ENCODE measurements around the gene ZNF891. TPM values are rescaled to one million over a fixed set of nuclear protein-coding genes. Genes with fewer than 3 reads are reported as not detected.

The ZNF891 gene
- total RNA-seq, 1 experiment from 2014 or later: 0.02 TPM

GRCh38 chr12:133145981-133146380, 15.9 kb upstream of the ZNF891 start (continued):
- TF ChIP-seq JUND (IDR thresholded peaks at IDR 0.05) (no peak), EGR1 (IDR thresholded peaks at IDR 0.05; ENCODE audit: low read depth) (no peak), TCF7L2 (IDR thresholded peaks at IDR 0.05; ENCODE audit: borderline replicate concordance, extremely low read depth, insufficient read depth, insufficient read length) (no peak), ZNF274 (IDR thresholded peaks at IDR 0.05; ENCODE audit: low read depth, low read length) (no peak), SP1 (IDR thresholded peaks at IDR 0.05; ENCODE audit: low read depth) (no peak), POLR2A (IDR thresholded peaks at IDR 0.05; ENCODE audit: borderline replicate concordance, extremely low read depth, insufficient read depth, insufficient read length) (no peak), ZFX (IDR thresholded peaks at IDR 0.05) (no peak), ELF1 (IDR thresholded peaks at IDR 0.05; ENCODE audit: borderline replicate concordance, low read depth) (no peak), ZBTB33 (IDR thresholded peaks at IDR 0.05; ENCODE audit: extremely low read depth, insufficient replicate concordance, low read length) (no peak)

- DNase-seq (ENCODE audit: low read depth, low spot score) (no peak), ATAC-seq (no peak)
- Histone ChIP-seq H2AFZ (ENCODE audit: low read depth, low read length, poor library complexity, severe bottlenecking) (no peak overlapping the region), H3K27me3 (ENCODE audit: insufficient read depth, low read length) (no peaks in the 10 kb centered on the region), H3K4me1 (ENCODE audit: control insufficient read depth in 1 of 2, insufficient read depth in 2 of 2, low read length in 2 of 2) (no peaks in the 10 kb centered on the region), H3K4me3 (replicated peaks in 1 of 2; ENCODE audit: low read depth in 1 of 2, low read length in 2 of 2) (no peak overlapping the region), H4K20me1 (ENCODE audit: insufficient read depth) (no peaks in the 10 kb centered on the region), H3K9me2 (ENCODE audit: insufficient read depth) (no peaks in the 10 kb centered on the region), H3K36me3 (ENCODE audit: control insufficient read depth in 1 of 2, insufficient read depth in 2 of 2, low read length in 2 of 2) (no peaks in the 10 kb centered on the region), H3K79me2 (ENCODE audit: insufficient read depth, low read length) (no peaks in the 10 kb centered on the region), H3K9me3 (ENCODE audit: control insufficient read depth in 1 of 2, insufficient read depth in 1 of 2, low read depth in 1 of 2, low read length in 2 of 2) (peaks cover 7 to 9% of the 10 kb centered on the region in 2 experiments; a peak in 2 of 4 replicates), H3K9ac (ENCODE audit: low read length) (no peak overlapping the region), H3K4me2 (ENCODE audit: low read length) (no peak overlapping the region), H3K27ac (ENCODE audit: low read depth, low read length) (no peak overlapping the region)
- POLR2A ChIA-PET: no interaction called here
- CTCF ChIA-PET: no interaction called here
- intact Hi-C loops (cut with micrococcal nuclease): no loop called here
- no TSS peak for BruUV-seq (replicated peaks)
- RAD21 ChIA-PET (ENCODE audit: low non-redundant PET in 1 of 2, low total read pairs in 2 of 2, uncharacterized antibody in 2 of 2, unreplicated experiment in 2 of 2): no interaction called here
- TF ChIP-seq MAX (IDR thresholded peaks at IDR 0.05): no peak
- TF ChIP-seq CBX3 (IDR thresholded peaks at IDR 0.05; ENCODE audit: low read depth): no peak
- TF ChIP-seq SIN3A (IDR thresholded peaks at IDR 0.05; ENCODE audit: low read depth): no peak
- TF ChIP-seq JUND (IDR thresholded peaks at IDR 0.05): no peak
- TF ChIP-seq TCF7L2 (IDR thresholded peaks at IDR 0.05; ENCODE audit: borderline replicate concordance, extremely low read depth, insufficient read depth, insufficient read length): no peak
- no peak for TF ChIP-seq YY1 (IDR thresholded peaks at IDR 0.05; ENCODE audit: extremely low read depth, insufficient replicate concordance, low read depth, low read length)
- no peak for TF ChIP-seq CTCF (IDR thresholded peaks at IDR 0.05 in 2 of 3, conservative IDR thresholded peaks at IDR 0.05 in 1 of 3; ENCODE audit: borderline replicate concordance in 1 of 3, insufficient read depth in 1 of 3, low read depth in 2 of 3, low read length in 2 of 3)
- no peak for TF ChIP-seq FOSL1 (IDR thresholded peaks at IDR 0.05; ENCODE audit: low read depth)
- TF ChIP-seq POLR2AphosphoS5 (IDR thresholded peaks at IDR 0.05; ENCODE audit: low read depth, low read length): no peak
- no peak for TF ChIP-seq POLR2A (IDR thresholded peaks at IDR 0.05; ENCODE audit: borderline replicate concordance, extremely low read depth, insufficient read depth, insufficient read length)
- TF ChIP-seq SRF (IDR thresholded peaks at IDR 0.05; ENCODE audit: low read depth): no peak
- TF ChIP-seq SP1 (IDR thresholded peaks at IDR 0.05; ENCODE audit: low read depth): no peak
- no peak for TF ChIP-seq ELF1 (IDR thresholded peaks at IDR 0.05; ENCODE audit: borderline replicate concordance, low read depth)
- no peak for TF ChIP-seq ZBTB33 (IDR thresholded peaks at IDR 0.05; ENCODE audit: extremely low read depth, insufficient replicate concordance, low read length)
- no peak for TF ChIP-seq ZFX (IDR thresholded peaks at IDR 0.05)
- TF ChIP-seq CEBPB (IDR thresholded peaks at IDR 0.05; ENCODE audit: low read depth): no peak
Observed at GRCh38 chr12:133135747-133136146, 5.7 kb upstream of the ZNF891 start.

Measured in HCT116 (cell line).